GM23338 (cell line): ENCODE measurements around the gene PDE4D. TPM values are rescaled to one million over a fixed set of nuclear protein-coding genes. Genes with fewer than 3 reads are reported as not detected.

ENCODE experiments used
- ATAC-seq: fragments of 200-7000 bp; cut with Tn5 transposase; 3 replicates; pipeline ENCODE4 v1.9.1; 2020
- DNase-seq: peaks from one replicate; pipeline ENCODE4 v3.0.0-alpha.2; 2015; ENCODE audit warnings: low spot score
- H2AFZ ChIP-seq: fragments of 200-600 bp; sonication (generic); 2 replicates; pipeline ENCODE4 v1.8.0; 2016; ENCODE audit warnings: antibody characterized with exemption, mild to moderate bottlenecking, moderate library complexity
- H3F3A ChIP-seq: fragments of 200-600 bp; sonication (generic); replicated peaks from 2 replicates; pipeline ENCODE4 v1.8.0; 2017; ENCODE audit warnings: antibody characterized with exemption, mixed run types, low read depth
- H3K27ac ChIP-seq: fragments of 200-600 bp; sonication (generic); 2 replicates; pipeline ENCODE4 v1.6.1; 2016; ENCODE audit warnings: low read depth
- H3K27me3 ChIP-seq: fragments of 200-600 bp; sonication (generic); 2 replicates; pipeline ENCODE4 v1.8.0; 2016; ENCODE audit warnings: mild to moderate bottlenecking, mixed run types, moderate library complexity; ENCODE audit not compliant: insufficient read depth
- H3K36me3 ChIP-seq: fragments of 200-600 bp; sonication (generic); 2 replicates; pipeline ENCODE4 v1.8.0; 2016; ENCODE audit warnings: mild to moderate bottlenecking; ENCODE audit not compliant: insufficient read depth
- H3K4me1 ChIP-seq: fragments of 200-600 bp; sonication (generic); 2 replicates; pipeline ENCODE4 v1.8.0; 2016; ENCODE audit warnings: mild to moderate bottlenecking, moderate library complexity; ENCODE audit not compliant: insufficient read depth
- H3K4me2 ChIP-seq: fragments of 200-600 bp; sonication (generic); 2 replicates; pipeline ENCODE4 v1.7.1; 2017; ENCODE audit warnings: mixed run types
- H3K4me3 ChIP-seq: fragments of 200-600 bp; sonication (generic); 2 replicates; pipeline ENCODE4 v1.6.1; 2016; ENCODE audit warnings: mixed run types
- H3K79me2 ChIP-seq: fragments of 200-600 bp; sonication (generic); replicated peaks from 2 replicates; pipeline ENCODE4 v1.8.0; 2017; ENCODE audit warnings: mild to moderate bottlenecking; ENCODE audit not compliant: insufficient read depth
- H3K9me2 ChIP-seq: fragments of 200-600 bp; sonication (generic); 2 replicates; pipeline ENCODE4 v1.8.0; 2017; ENCODE audit not compliant: insufficient read depth
- H4K20me1 ChIP-seq: fragments of 200-600 bp; sonication (generic); replicated peaks from 2 replicates; pipeline ENCODE4 v1.8.0; 2017; ENCODE audit warnings: mild to moderate bottlenecking; ENCODE audit not compliant: insufficient read depth
- H3K27ac Mint-ChIP-seq: 2 replicates; pipeline ENCODE4 v1.8.0; 2020; ENCODE audit warnings: inconsistent platforms, mild to moderate bottlenecking, moderate library complexity, mixed read lengths
- H3K27me3 Mint-ChIP-seq: 3 replicates; pipeline ENCODE4 v1.8.0; 2022; ENCODE audit warnings: low read depth, mild to moderate bottlenecking, moderate library complexity, mixed read lengths, inconsistent platforms; ENCODE audit not compliant: insufficient read depth, poor library complexity
- H3K36me3 Mint-ChIP-seq: 3 replicates; pipeline ENCODE4 v1.8.0; 2021; ENCODE audit warnings: low read depth, mild to moderate bottlenecking, inconsistent platforms, moderate library complexity, mixed read lengths
- H3K4me1 Mint-ChIP-seq: 3 replicates; pipeline ENCODE4 v1.8.0; 2020; ENCODE audit warnings: mild to moderate bottlenecking, inconsistent platforms, mixed read lengths
- H3K4me3 Mint-ChIP-seq: 3 replicates; pipeline ENCODE4 v1.8.0; 2021; ENCODE audit warnings: moderate library complexity, mild to moderate bottlenecking, inconsistent platforms, mixed read lengths
- H3K9me3 Mint-ChIP-seq: 3 replicates; pipeline ENCODE4 v1.8.0; 2020; ENCODE audit warnings: moderate library complexity, mild to moderate bottlenecking, inconsistent platforms, mixed read lengths
- CREB1 ChIP-seq: fragments of 250-450 bp; sonication (Bioruptor Pico); IDR thresholded peaks from 2 replicates; pipeline ENCODE4 v1.5.0; 2020; ENCODE audit warnings: low read depth, mild to moderate bottlenecking, moderate library complexity
- CTCF ChIP-seq, 2 experiments: fragments of 200-600 bp in 1 of 2; sonication (generic) in 1 of 2; conservative IDR thresholded peaks; 2 replicates each; pipeline versions ENCODE4 v1.5.1 to v1.6.1; 2016 to 2017; ENCODE audit warnings: antibody characterized with exemption in 2 of 2, low read depth in 2 of 2, mild to moderate bottlenecking in 2 of 2, moderate library complexity in 1 of 2
- ETS1 ChIP-seq: IDR thresholded peaks from 2 replicates; pipeline ENCODE4 v1.6.1; 2016; ENCODE audit warnings: antibody characterized with exemption
- EZH2 ChIP-seq: fragments of 200-600 bp; sonication (generic); IDR thresholded peaks from one replicate; pipeline ENCODE4 v1.8.0; 2017; ENCODE audit warnings: antibody characterized with exemption, mild to moderate bottlenecking, low read depth; ENCODE audit not compliant: unreplicated experiment
- EZH2phosphoT487 ChIP-seq: fragments of 200-600 bp; sonication (generic); IDR thresholded peaks from one replicate; pipeline ENCODE4 v1.8.1; 2018; ENCODE audit warnings: antibody characterized with exemption; ENCODE audit not compliant: unreplicated experiment
- JUNB ChIP-seq: IDR thresholded peaks from one replicate; pipeline ENCODE4 v1.6.1; 2016; ENCODE audit warnings: antibody characterized with exemption; ENCODE audit not compliant: unreplicated experiment
- NANOG ChIP-seq: IDR thresholded peaks from 2 replicates; pipeline ENCODE4 v1.6.1; 2016; ENCODE audit warnings: antibody characterized with exemption, borderline replicate concordance
- POLR2AphosphoS5 ChIP-seq: IDR thresholded peaks from 2 replicates; pipeline ENCODE4 v1.6.1; 2016; ENCODE audit warnings: antibody characterized with exemption, low read depth
- STAT1 ChIP-seq: IDR thresholded peaks from one replicate; pipeline ENCODE4 v1.6.1; 2016; ENCODE audit warnings: antibody characterized with exemption; ENCODE audit not compliant: unreplicated experiment
- ZNF114 ChIP-seq: fragments of 250-450 bp; sonication (Bioruptor Pico); IDR thresholded peaks from 2 replicates; pipeline ENCODE4 v1.5.0; 2020; ENCODE audit warnings: mild to moderate bottlenecking, moderate library complexity
- ZNF331 ChIP-seq: fragments of 250-450 bp; sonication (Bioruptor Pico); IDR thresholded peaks from 2 replicates; pipeline ENCODE4 v1.5.0; 2020; ENCODE audit warnings: low read depth, mild to moderate bottlenecking, moderate library complexity
- polyA plus RNA-seq: library from polyadenylated mRNA; unstranded; fragments of >200 nt; fragmentation: Nextera tagmentation; extraction: Ambion mirVana; gene quantifications from 2 replicates; pipeline ENCODE4 v1.2.1, GENCODE V29; 2016
- total RNA-seq: library from RNA; depleted of rRNA; stranded (reverse); fragments of >200 nt; shearing (Covaris generic); gene quantifications from 2 replicates; pipeline ENCODE4 v1.2.3, GENCODE V29; 2014

PDE4D gene
- total and polyA plus RNA-seq, 2 experiments from 2014 or later: 2.1 to 4.7 TPM

GRCh38 chr5:59180515-59180914 lies 713.0 kb downstream of the PDE4D start:
- H3F3A ChIP-seq: no peaks in the 10 kb centered on the region
- H3K4me1 ChIP-seq: peaks cover 24% of the 10 kb centered on the region
- H3K36me3 Mint-ChIP-seq: no peaks in the 10 kb centered on the region
- no peaks in the 10 kb centered on the region for H3K79me2 ChIP-seq
- DNase-seq (no peak), ATAC-seq (no peak)
- no peaks in the 10 kb centered on the region for H3K27me3 Mint-ChIP-seq
- peaks cover 15% of the 10 kb centered on the region for H3K4me1 Mint-ChIP-seq
- no peak overlapping the region for H3K27ac Mint-ChIP-seq
- no peak overlapping the region for H3K4me3 Mint-ChIP-seq
- no peak overlapping the region for H3K27ac ChIP-seq
- no peak overlapping the region for H3K4me2 ChIP-seq
- H2AFZ ChIP-seq: no peak overlapping the region
- H3K36me3 ChIP-seq: no peaks in the 10 kb centered on the region
- no peaks in the 10 kb centered on the region for H3K9me3 Mint-ChIP-seq
- no peak overlapping the region for H3K4me3 ChIP-seq
- no peaks in the 10 kb centered on the region for H3K9me2 ChIP-seq
- no peaks in the 10 kb centered on the region for H4K20me1 ChIP-seq
- H3K27me3 ChIP-seq: no peaks in the 10 kb centered on the region
- no peak for TF ChIP-seq CTCF (conservative IDR thresholded peaks at IDR 0.05; ENCODE audit: low read depth in 2 of 2)
- no peak for TF ChIP-seq POLR2AphosphoS5
- TF ChIP-seq STAT1: no peak
- no peak for TF ChIP-seq ZNF331 (CRISPR knock-in tag)
- no peak for TF ChIP-seq ZNF114 (CRISPR knock-in tag)
- no peak for TF ChIP-seq EZH2phosphoT487
- TF ChIP-seq JUNB: no peak
- no peak for TF ChIP-seq EZH2

- DNase-seq: no peak
- no peaks in the 10 kb centered on the region for H3F3A ChIP-seq
- H3K4me1 ChIP-seq: peaks cover 24% of the 10 kb centered on the region
- peaks cover 15% of the 10 kb centered on the region for H3K4me1 Mint-ChIP-seq
- H3K4me3 ChIP-seq: no peak overlapping the region
- no peak overlapping the region for H3K27ac Mint-ChIP-seq
- no peaks in the 10 kb centered on the region for H3K27me3 Mint-ChIP-seq
- no peaks in the 10 kb centered on the region for H3K9me2 ChIP-seq
- H3K27me3 ChIP-seq: no peaks in the 10 kb centered on the region
- no peak for ATAC-seq
- H3K9me3 Mint-ChIP-seq: no peaks in the 10 kb centered on the region
- H3K4me2 ChIP-seq: no peak overlapping the region
- H4K20me1 ChIP-seq: no peaks in the 10 kb centered on the region
- no peak overlapping the region for H3K4me3 Mint-ChIP-seq
- no peak overlapping the region for H2AFZ ChIP-seq
- no peaks in the 10 kb centered on the region for H3K36me3 Mint-ChIP-seq
- no peaks in the 10 kb centered on the region for H3K79me2 ChIP-seq
- no peak overlapping the region for H3K27ac ChIP-seq
- no peaks in the 10 kb centered on the region for H3K36me3 ChIP-seq
- no peak for TF ChIP-seq CTCF (conservative IDR thresholded peaks at IDR 0.05; ENCODE audit: low read depth in 2 of 2)
- no peak for TF ChIP-seq ZNF114 (CRISPR knock-in tag)
- TF ChIP-seq ZNF331 (CRISPR knock-in tag): no peak
- TF ChIP-seq CREB1 (CRISPR knock-in tag): no peak
- no peak for TF ChIP-seq ETS1
- no peak for TF ChIP-seq JUNB
- TF ChIP-seq STAT1: no peak
- no peak for TF ChIP-seq NANOG
- no peak for TF ChIP-seq EZH2phosphoT487
Observed at GRCh38 chr5:59179704-59180103, 713.8 kb downstream of the PDE4D start.
